MM.1S (cell line): ENCODE results near the gene FPGS.
A peak's percentile ranks its signal among the peaks of the same experiment; 100 is the strongest.

Source experiments
- DNase-seq: peaks from one replicate; pipeline ENCODE4 v3.0.0-alpha.2; 2015
- H2AFZ ChIP-seq: fragments of 300-600 bp; sonication (generic); 2 replicates; pipeline ENCODE4 v1.6.0; 2016; ENCODE audit warnings: antibody characterized with exemption, low read length
- H3F3A ChIP-seq: fragments of 300-600 bp; sonication (generic); 2 replicates; pipeline ENCODE4 v1.6.1; 2016; ENCODE audit warnings: mild to moderate bottlenecking, antibody characterized with exemption, low read length, moderate library complexity, mixed read lengths; ENCODE audit not compliant: insufficient read depth
- H3K27ac ChIP-seq: fragments of 300-600 bp; sonication (generic); 2 replicates; pipeline ENCODE4 v1.5.1; 2016; ENCODE audit warnings: mild to moderate bottlenecking, low read length
- H3K27me3 ChIP-seq: fragments of 300-600 bp; sonication (generic); replicated peaks from 2 replicates; pipeline ENCODE4 v1.6.0; 2016; ENCODE audit warnings: low read length; ENCODE audit not compliant: insufficient read depth
- H3K36me3 ChIP-seq: fragments of 300-600 bp; sonication (generic); replicated peaks from 2 replicates; pipeline ENCODE4 v1.6.1; 2016; ENCODE audit warnings: mild to moderate bottlenecking, low read length, mixed read lengths; ENCODE audit not compliant: insufficient read depth
- H3K4me1 ChIP-seq: fragments of 300-600 bp; sonication (generic); 2 replicates; pipeline ENCODE4 v1.6.1; 2016; ENCODE audit warnings: low read length, mixed read lengths
- H3K4me2 ChIP-seq: fragments of 300-600 bp; sonication (generic); 2 replicates; pipeline ENCODE4 v1.6.0; 2016; ENCODE audit warnings: low read depth, low read length
- H3K4me3 ChIP-seq: fragments of 300-600 bp; sonication (generic); 2 replicates; pipeline ENCODE4 v1.5.1; 2016; ENCODE audit warnings: low read length, mixed read lengths
- H3K79me2 ChIP-seq: fragments of 300-600 bp; sonication (generic); 2 replicates; pipeline ENCODE4 v1.6.1; 2016; ENCODE audit warnings: mixed run types, low read length, mixed read lengths
- H3K9ac ChIP-seq: fragments of 300-600 bp; sonication (generic); 2 replicates; pipeline ENCODE4 v1.6.1; 2016; ENCODE audit warnings: low read length, mixed read lengths
- H3K9me2 ChIP-seq: fragments of 300-600 bp; sonication (generic); replicated peaks from 2 replicates; pipeline ENCODE4 v1.6.1; 2016; ENCODE audit warnings: mild to moderate bottlenecking, low read length, mixed read lengths; ENCODE audit not compliant: insufficient read depth
- H3K9me3 ChIP-seq: fragments of 300-600 bp; sonication (generic); replicated peaks from 2 replicates; pipeline ENCODE4 v1.6.1; 2016; ENCODE audit warnings: mild to moderate bottlenecking, low read length, mixed read lengths; ENCODE audit not compliant: insufficient read depth
- H4K20me1 ChIP-seq: fragments of 300-600 bp; sonication (generic); 2 replicates; pipeline ENCODE4 v1.6.1; 2016; ENCODE audit warnings: mild to moderate bottlenecking, low read length, moderate library complexity, mixed read lengths; ENCODE audit not compliant: insufficient read depth
- EZH2 ChIP-seq: fragments of 300-600 bp; sonication (generic); optimal IDR thresholded peaks from 2 replicates; pipeline ENCODE3; 2017; ENCODE audit warnings: low read depth, mild to moderate bottlenecking, antibody characterized with exemption, low read length, mixed read lengths
- EZH2phosphoT487 ChIP-seq: fragments of 300-600 bp; sonication (generic); IDR thresholded peaks from 2 replicates; pipeline ENCODE4 v1.6.1; 2018; ENCODE audit warnings: antibody characterized with exemption, low read length
- TF ChIP-seq, protein P1 (sequence below): fragments of 300-600 bp; sonication (generic); IDR thresholded peaks from 2 replicates; pipeline ENCODE4 v1.5.1; 2016; ENCODE audit warnings: antibody characterized with exemption, low read length, mixed read lengths

Gene FPGS

GRCh38 chr9:127773272-127773671 lies 29.4 kb upstream of the FPGS start:
- no peak for DNase-seq

DNA sequence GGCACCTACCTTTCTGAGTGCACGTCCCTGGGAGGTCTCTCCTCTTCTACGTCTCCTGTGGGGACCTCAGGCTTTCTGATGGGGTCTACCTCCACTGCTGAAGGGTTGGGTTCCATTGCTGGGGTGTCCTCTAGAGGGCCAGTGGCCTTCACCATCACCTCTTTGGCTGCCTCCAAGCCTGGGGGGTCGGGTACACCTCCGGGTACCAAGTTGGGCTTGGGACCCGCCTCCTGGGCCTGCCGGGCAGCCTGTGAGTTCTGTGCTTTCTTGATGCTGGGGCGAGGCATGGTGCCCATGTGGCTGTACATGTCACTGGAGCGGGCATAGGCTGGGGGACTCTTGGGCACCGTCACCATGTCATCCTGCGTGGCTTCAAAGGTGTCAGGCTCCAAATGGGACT lies 28.7 kb upstream of the FPGS start:
- Histone ChIP-seq H3F3A (peaks cover 51% of the 10 kb centered on the region), H3K27me3 (no peaks in the 10 kb centered on the region), H4K20me1 (no peaks in the 10 kb centered on the region), H3K9me2 (no peaks in the 10 kb centered on the region), H2AFZ (no peak overlapping the region), H3K4me2 (no peak overlapping the region), H3K36me3 (peaks cover 6% of the 10 kb centered on the region; the same call in 1 of the 2 replicates), H3K4me3 (no peak overlapping the region), H3K27ac (no peak overlapping the region), H3K9ac (no peak overlapping the region), H3K4me1 (peaks cover 23% of the 10 kb centered on the region), H3K9me3 (no peaks in the 10 kb centered on the region), H3K79me2 (peaks cover 66% of the 10 kb centered on the region)
- DNase-seq: no peak
- TF ChIP-seq, protein P1, sequence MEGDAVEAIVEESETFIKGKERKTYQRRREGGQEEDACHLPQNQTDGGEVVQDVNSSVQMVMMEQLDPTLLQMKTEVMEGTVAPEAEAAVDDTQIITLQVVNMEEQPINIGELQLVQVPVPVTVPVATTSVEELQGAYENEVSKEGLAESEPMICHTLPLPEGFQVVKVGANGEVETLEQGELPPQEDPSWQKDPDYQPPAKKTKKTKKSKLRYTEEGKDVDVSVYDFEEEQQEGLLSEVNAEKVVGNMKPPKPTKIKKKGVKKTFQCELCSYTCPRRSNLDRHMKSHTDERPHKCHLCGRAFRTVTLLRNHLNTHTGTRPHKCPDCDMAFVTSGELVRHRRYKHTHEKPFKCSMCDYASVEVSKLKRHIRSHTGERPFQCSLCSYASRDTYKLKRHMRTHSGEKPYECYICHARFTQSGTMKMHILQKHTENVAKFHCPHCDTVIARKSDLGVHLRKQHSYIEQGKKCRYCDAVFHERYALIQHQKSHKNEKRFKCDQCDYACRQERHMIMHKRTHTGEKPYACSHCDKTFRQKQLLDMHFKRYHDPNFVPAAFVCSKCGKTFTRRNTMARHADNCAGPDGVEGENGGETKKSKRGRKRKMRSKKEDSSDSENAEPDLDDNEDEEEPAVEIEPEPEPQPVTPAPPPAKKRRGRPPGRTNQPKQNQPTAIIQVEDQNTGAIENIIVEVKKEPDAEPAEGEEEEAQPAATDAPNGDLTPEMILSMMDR: no peak
- no peak for TF ChIP-seq EZH2phosphoT487

More at GRCh38 chr9:127773272-127773671, 29.4 kb upstream of the FPGS start:
- no peaks in the 10 kb centered on the region for H3K9me2 ChIP-seq
- H3K79me2 ChIP-seq: peaks cover 69% of the 10 kb centered on the region
- H2AFZ ChIP-seq: no peak overlapping the region
- H3K9ac ChIP-seq: no peak overlapping the region
- no peak overlapping the region for H3K4me3 ChIP-seq
- H3K36me3 ChIP-seq: peaks cover 6% of the 10 kb centered on the region; the same call in 1 of the 2 replicates
- H3K4me1 ChIP-seq: peaks cover 21% of the 10 kb centered on the region
- no peak overlapping the region for H3K4me2 ChIP-seq
- no peaks in the 10 kb centered on the region for H3K27me3 ChIP-seq
- TF ChIP-seq EZH2phosphoT487 (no peak), EZH2 (no peak)
- TF ChIP-seq, protein P1: no peak
- peaks cover 44% of the 10 kb centered on the region for H3F3A ChIP-seq
- H4K20me1 ChIP-seq: no peaks in the 10 kb centered on the region
- no peaks in the 10 kb centered on the region for H3K9me3 ChIP-seq
- no peak overlapping the region for H3K27ac ChIP-seq

GRCh38 chr9:127776195-127776923 lies 26.3 kb upstream of the FPGS start:
- Histone ChIP-seq H3K27ac (peak overlapping the region; percentile 98), H4K20me1 (no peaks in the 10 kb centered on the region), H2AFZ (no peak overlapping the region), H3K27me3 (no peaks in the 10 kb centered on the region), H3K4me3 (peak overlapping the region; percentile 78), H3K9me2 (no peaks in the 10 kb centered on the region), H3F3A (peaks cover 52% of the 10 kb centered on the region), H3K9ac (peak overlapping the region; percentile 96), H3K36me3 (peaks cover 6% of the 10 kb centered on the region; the same call in 1 of the 2 replicates), H3K79me2 (peaks cover 56% of the 10 kb centered on the region), H3K9me3 (no peaks in the 10 kb centered on the region), H3K4me1 (peaks cover 25% of the 10 kb centered on the region), H3K4me2 (peak overlapping the region; percentile 93)
- TF ChIP-seq, protein P1: no peak; the same call in 1 of the 2 replicates
- TF ChIP-seq EZH2phosphoT487 (no peak), EZH2 (no peak)
- peak; percentile 83 for DNase-seq
